Myocyte (in vitro differentiated cells): Measurements from ENCODE around the gene PLCE1. TPM values are rescaled to one million over a fixed set of nuclear protein-coding genes. Genes with fewer than 3 reads are reported as not detected.

Experiments
- DNase-seq: peaks from one replicate; pipeline ENCODE4 v3.0.0-alpha.2; 2012; ENCODE audit warnings: low read depth
- total RNA-seq: library from RNA; depleted of rRNA; stranded (reverse); fragments of >200 nt; gene quantifications from 2 replicates; pipeline ENCODE4 v1.2.3, GENCODE V29; 2014

PLCE1 gene
- total RNA-seq, 1 donor from 2014 or later: 19.9 TPM

DNA sequence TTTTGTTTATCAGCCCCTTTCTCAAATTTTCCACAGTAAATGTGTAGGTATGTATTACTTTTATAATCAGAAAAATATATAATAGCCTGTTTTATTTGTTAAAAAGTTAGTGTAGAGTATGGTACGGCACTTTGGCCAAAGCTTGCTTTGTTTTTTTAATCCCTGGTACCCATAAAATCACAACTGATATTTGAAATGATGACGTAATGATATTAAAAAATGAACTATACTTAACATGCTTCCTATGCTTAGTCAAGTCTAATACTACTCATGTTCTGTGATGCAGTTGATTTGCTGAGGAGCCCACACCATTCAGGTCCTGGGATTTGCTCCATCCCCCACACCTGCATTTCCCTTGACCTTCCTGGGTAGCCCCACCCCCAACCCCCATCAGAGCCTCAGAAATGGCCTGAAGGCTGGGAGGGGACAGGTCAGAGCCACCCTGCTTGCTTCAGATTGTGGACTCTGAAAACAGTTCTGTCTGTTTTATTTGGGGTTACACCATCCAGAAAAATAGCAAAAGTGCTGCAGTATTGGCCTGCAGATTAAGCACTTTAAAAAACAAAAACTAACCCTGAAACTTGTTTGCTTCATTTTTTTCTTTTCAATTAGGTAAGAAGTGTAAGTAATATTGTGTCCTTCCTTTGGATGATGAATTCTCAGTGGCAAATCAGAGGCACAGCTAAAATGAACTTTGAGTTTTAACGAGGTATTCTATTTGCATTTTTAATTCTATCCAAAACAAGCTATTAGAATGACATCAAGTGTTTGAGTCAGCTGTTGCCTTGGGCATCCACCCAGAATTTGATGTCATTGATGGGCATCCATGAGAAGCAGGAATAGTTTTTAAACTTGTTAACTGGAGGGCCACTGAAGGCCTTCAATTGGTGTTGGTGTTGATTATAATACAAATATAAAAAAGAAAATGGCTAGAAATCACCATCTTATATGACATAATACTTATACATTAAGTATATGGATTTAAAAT is 23.3 kb downstream of the PLCE1 start:
- DNase-seq: peak; percentile 83

DNA sequence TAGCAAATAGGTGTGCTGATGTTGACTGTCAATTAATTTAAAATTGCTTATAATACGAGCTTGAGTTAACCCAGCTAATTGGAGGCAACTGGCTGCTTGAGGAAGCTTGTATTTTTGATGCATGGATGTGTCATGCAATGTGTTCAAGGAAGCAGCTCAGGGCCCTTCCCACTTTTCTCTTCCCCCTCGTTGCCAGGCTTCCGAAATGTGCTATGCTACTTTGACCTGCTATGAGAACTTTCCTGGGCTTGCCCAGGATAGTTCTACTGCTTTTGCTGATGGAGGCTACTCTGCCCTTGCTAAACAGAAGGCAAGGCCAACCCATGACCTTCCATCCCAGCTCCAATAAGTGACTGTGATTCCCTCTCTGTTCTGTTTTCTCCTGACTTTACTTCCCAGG is 24.4 kb downstream of the PLCE1 start:
- DNase-seq: no peak

DNA sequence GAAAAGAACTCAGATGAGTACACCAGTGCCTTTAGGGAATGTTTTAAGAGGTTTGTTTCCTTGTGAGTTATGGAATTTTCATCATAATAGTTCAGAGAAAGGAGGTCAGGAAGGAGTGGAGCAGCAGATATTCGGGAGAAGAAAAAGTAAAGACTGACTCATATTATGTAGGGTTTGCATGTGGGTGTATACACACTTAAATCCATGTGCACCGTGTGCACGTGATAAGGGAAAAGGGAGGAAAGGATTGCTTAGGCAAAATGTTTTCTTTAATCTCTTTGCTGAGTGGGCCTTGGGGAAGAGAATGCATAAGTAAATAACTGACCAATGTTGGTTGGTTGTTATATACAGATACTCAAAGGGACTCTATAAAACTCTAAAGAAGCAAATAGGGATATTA is 30.2 kb downstream of the PLCE1 start:
- DNase-seq: no peak

DNA sequence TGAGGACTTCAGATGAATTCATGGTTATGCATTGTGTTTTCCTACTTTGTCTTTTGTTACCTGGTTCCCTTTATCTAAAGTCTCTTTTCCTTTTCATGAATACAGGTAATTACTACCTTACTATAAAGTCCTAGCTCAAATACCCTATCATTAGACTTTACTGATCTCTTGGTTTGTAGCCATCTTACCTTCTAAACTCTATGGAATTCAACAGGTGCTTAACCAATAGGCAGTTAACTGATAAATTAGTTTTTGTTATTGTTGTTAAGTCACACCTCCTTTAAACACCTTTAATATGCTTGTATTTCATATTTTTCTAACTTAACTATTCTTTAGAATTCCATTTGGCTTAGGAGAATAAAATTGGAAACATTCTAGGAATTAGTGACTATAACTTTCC is 30.7 kb downstream of the PLCE1 start:
- no peak for DNase-seq

DNA sequence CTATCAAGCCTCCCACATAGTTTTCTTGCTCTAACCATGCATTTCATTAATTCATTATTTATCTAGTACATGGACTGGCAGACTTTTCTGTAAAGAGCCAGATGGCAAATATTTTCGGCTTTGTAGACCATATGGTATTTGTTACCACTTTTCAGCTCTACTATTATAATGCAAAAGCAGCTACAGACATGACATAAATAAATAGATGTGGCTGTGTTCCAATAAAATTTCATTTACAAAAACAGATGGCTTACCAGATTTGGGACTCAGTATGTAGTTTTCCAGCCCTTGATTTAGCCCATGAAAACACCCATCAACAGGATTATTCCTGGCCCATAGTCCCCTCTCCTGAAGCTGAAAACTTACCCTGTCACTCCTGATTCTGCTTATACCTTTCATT is 32.1 kb downstream of the PLCE1 start:
- no peak for DNase-seq

DNA sequence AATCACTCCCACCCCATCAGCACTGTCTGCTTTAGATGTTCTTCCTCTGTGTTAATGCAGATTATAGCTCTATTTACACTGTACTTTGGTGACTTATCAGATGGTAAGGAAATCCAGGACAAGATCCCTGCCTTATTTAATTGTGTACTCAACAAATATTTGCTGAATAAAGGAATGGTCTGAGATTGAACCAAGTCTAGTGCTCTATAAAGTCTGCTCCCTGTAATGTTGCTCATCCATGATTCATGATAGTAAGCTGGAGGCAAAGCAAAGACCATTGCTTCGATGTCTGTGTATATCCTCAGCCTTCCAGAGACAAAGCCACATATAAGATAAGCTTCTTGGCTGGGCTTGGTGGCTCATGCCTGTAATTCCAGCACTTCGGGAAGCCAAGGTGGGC is 33.5 kb downstream of the PLCE1 start:
- no peak for DNase-seq

DNA sequence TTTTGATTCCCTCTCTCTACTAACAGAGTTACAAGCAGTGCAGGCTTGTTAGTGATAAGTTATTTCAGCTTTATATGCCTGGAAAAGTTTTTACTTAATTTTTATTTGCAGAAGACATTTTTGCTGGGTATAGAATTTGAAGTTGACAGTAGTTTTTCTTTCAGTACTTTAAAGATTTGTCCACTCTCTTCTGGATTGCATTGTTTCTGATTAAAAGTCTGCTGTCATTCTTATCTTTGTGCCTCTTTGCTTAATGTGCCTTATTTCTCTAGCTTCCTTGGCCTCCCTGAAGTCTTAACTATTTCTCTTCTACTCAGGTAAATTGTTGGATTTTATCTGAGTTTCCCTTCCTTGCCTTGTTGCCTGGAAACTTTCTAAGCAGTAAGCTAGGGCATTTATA is 36.2 kb downstream of the PLCE1 start:
- DNase-seq: no peak

DNA sequence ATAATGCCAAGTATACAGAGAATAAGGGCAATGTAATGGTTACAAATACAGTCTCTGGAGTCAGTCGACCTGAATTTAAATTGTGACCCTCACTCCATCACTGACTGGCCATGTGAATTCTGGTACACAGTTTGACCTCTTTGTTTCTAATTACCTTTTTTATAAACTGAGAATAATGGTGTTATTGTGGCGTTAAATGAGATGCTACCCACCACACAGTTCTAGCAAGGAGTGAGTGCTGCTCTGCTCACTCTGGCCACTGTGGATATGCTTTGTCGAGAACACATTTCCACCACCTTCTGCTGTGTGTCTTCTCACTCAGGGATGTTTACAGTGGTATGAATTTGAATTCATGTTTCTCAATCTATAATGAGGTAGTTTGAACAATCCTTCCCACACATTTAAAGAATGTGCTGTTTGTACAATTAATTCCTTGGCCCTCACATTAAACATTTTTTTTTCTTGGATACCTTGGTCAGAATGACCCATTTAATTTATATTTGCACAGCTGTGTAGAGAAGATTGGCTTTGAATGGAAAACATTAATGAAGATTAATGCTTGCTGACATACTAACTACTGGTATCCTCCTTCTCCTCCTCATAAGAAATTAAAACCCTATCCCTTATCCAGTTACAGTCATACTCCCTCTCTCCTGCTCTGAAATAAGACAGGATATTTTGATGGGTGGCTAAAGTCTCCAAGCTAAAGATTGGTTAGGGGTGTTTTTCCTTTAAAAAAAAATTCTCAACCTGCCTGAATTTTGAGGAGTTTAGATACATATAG is 42.4 kb downstream of the PLCE1 start:
- no peak for DNase-seq

DNA sequence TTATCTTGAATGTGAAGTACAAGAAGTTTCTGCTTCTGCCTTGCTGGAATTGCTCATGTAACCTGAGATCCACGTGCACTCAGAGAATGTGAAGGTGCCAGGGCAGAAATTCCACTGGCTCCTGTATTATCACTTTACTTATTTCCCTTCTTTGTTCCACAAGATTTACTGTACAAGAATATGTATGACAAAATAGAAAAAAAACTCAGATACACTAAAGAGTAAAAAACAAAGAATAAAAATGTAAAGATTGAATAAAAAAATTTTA is 43.0 kb downstream of the PLCE1 start:
- DNase-seq: no peak

DNA sequence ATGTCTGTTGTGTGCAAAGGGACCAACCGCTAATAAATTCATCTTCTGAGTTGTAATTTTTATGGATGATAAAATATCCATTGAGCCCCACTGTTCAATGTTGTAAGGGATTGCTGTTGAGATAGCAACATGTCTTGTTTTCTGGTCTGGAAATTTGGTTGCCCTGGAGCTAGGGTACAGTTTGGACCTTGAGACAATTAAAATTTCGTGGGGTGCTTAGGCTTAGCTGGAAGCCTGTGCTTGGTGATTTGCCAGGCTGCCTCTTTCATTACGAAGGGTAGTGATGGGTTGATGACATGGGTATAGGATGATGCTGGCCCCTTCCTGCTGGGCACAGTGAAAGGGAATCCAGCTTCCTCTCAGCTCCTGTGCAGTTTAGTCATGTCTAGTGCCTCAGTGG is 43.6 kb downstream of the PLCE1 start:
- no peak for DNase-seq

DNA sequence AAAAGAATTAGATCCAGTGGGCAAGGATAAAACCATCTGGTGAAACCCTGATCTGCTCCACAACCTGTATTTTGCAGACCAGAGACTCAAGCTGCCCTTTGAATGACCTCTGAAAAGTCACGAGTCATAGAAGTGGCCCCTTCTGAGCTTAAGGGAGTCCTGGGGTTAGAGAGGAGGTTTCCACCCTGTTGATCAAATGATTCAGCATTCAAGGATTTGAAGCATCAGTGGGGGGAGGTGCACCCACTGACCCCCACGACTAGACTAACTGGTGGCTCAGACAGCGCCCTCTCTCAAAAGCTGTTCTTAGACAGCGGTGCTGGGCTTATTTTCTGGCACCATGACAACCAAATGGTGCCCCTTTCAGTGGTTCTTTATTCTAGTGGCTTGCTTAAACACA is 44.3 kb downstream of the PLCE1 start:
- peak; percentile 40 for DNase-seq

DNA sequence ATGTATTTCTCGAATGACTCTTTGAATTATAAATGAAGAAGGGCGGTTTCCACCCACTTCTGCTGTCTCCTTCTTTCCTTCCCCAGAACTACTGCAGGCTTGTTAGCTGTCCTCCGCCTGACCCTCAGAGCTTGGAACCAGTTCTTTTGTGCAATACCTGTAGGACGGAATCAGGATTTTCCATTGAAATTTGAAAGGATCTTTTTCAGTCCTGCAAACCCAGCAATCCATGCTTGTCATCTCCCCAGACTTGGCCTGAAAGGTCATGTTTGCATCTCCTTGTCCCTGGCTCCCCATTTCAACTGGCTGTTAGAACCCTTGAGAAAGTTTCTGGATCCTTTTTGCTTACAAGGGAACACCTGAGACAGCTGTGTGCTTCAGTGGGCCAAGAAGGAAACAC is 47.5 kb downstream of the PLCE1 start:
- no peak for DNase-seq

DNA sequence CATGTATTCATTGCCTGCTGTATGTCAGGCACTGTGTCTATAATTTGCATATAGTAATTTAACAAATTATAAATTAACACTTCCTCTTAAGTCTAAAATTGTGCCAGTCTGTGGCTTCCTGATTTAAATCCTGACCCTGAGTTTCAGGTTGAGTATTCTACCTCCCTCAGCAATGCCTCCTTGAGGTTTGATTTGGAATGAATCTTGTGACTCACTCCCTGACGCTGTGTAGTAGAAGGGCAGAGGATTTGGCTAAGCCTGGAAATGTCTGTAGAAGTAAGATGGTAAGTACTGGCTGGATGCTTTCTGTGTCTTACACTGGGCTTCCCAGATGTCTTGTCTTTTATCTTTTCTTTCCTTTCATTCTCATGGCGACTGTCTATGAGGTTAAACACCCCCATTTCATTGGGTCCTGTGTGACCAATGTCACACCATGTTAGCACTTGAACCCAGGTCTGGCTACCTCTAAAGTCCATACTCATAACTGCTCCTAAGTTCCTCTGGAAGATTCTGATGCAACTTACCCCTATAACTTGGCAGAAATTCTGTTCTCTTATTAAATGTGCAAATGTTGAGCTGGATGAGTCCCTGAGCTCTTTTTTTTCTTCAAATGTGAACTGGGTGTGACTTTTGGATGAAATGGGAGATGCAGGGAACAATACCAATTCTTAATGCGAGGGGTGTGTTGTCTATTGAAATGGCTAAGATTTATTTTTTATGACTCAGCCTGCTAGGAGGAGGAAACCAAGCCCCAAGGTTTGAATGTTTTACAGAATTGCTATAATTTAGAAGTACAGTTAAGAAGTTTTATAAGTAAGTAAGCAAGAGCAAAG is 48.5 kb downstream of the PLCE1 start:
- DNase-seq: peak; percentile 77

DNA sequence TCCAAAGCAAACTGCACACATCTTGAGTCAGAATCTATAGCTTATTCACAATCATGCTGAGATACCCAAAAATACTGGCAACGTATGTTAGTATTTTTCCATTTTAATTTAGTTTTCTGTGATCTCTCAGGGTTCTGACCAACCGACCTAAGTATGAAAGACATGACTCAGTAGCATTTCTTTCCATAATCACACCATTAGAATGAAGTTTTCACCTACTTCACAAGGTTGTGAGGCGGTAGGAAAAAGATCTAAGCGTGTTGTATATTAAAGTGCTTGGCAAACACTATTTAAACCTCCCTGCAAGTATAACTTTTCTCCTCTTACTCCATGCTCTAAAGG is 49.1 kb downstream of the PLCE1 start:
- DNase-seq: no peak

Other genes starting within 250 kb of the PLCE1 start
- not detected in 2 replicates for gene LGI1, start 236.0 kb upstream of the PLCE1 start, total RNA-seq
- gene SLC35G1, start 100.0 kb upstream of the PLCE1 start, total RNA-seq: 3.9 and 5.3 TPM in 2 replicates